Ecto neural progenitor cell (in vitro differentiated cells): ENCODE data around the gene DUOX2.
"Not testable (repeated sequence)": the region's sequence is repeated elsewhere in the genome, so short reads cannot be mapped to it uniquely, and the experiment has no call there.

Experiments
- DNase-seq: peaks from one replicate; pipeline ENCODE4 v3.0.0-alpha.2; 2018; ENCODE audit warnings: low spot score

Gene DUOX2

GRCh38 chr15:45118996-45119395, 5.0 kb upstream of the DUOX2 start:
- DNase-seq: no peak

- peak; percentile 92 for DNase-seq
These were observed 4.2 kb upstream of the DUOX2 start for GRCh38 chr15:45118131-45118588.

- DNase-seq: no peak
These were observed 3.5 kb upstream of the DUOX2 start for GRCh38 chr15:45117308-45118130.

- no peak for DNase-seq
These were observed 2.7 kb upstream of the DUOX2 start for GRCh38 chr15:45116482-45117307.

GRCh38 chr15:45116006-45116481, 2.1 kb upstream of the DUOX2 start:
- no peak for DNase-seq

GRCh38 chr15:45115312-45115820, 1.4 kb upstream of the DUOX2 start:
- DNase-seq: no peak

GRCh38 chr15:45114751-45115085, 746 bp upstream of the DUOX2 start:
- DNase-seq: no peak

GRCh38 chr15:45113380-45113990, 487 bp downstream of the DUOX2 start:
- no peak for DNase-seq

GRCh38 chr15:45112591-45113379, 1.2 kb downstream of the DUOX2 start:
- DNase-seq: peak; percentile 57

- DNase-seq: no peak
These were observed 1.8 kb downstream of the DUOX2 start for GRCh38 chr15:45112143-45112590.

- DNase-seq: no peak
These were observed 2.4 kb downstream of the DUOX2 start for GRCh38 chr15:45111390-45112142.

GRCh38 chr15:45110256-45110820, 3.6 kb downstream of the DUOX2 start:
- DNase-seq: no peak

- no peak for DNase-seq
These were observed 5.9 kb downstream of the DUOX2 start for GRCh38 chr15:45107941-45108630.

GRCh38 chr15:45106002-45106790, 7.8 kb downstream of the DUOX2 start:
- DNase-seq: no peak

GRCh38 chr15:45105586-45105985, 8.4 kb downstream of the DUOX2 start:
- DNase-seq: no peak

GRCh38 chr15:45104170-45104569, 9.8 kb downstream of the DUOX2 start:
- not testable (repeated sequence) for DNase-seq

- DNase-seq: no peak
These were observed 11.7 kb downstream of the DUOX2 start for GRCh38 chr15:45102226-45102625.

GRCh38 chr15:45101749-45102148, 12.2 kb downstream of the DUOX2 start:
- DNase-seq: no peak
